GM12872 (cell line): ENCODE measurements around the gene MEPE.

ENCODE experiments used
- CTCF ChIP-seq: IDR thresholded peaks from 3 replicates; pipeline ENCODE4 v1.5.1; 2011; ENCODE audit warnings: low read depth, mild to moderate bottlenecking, low read length, moderate library complexity; ENCODE audit not compliant: insufficient read depth

The MEPE gene

GRCh38 chr4:87843936-87844335, 11.2 kb downstream of the MEPE start:
- TF ChIP-seq CTCF: no peak

- no peak for TF ChIP-seq CTCF
Measured at GRCh38 chr4:87844452-87844851, 11.7 kb downstream of the MEPE start.

GRCh38 chr4:87846226-87846625, 13.5 kb downstream of the MEPE start:
- no peak for TF ChIP-seq CTCF

- peak; percentile 64 for TF ChIP-seq CTCF
Measured at GRCh38 chr4:87848622-87849351, 16.0 kb downstream of the MEPE start.

GRCh38 chr4:87849612-87850011, 16.8 kb downstream of the MEPE start:
- TF ChIP-seq CTCF: no peak

GRCh38 chr4:87851332-87851731, 18.6 kb downstream of the MEPE start:
- TF ChIP-seq CTCF: no peak

GRCh38 chr4:87851953-87852352, 19.2 kb downstream of the MEPE start:
- no peak for TF ChIP-seq CTCF
